Activated naive CD8-positive, alpha-beta T cell treated with anti-CD3 and anti-CD28 coated beads for 36 hours (primary cell): ENCODE results near the gene SLC24A3. TPM values are rescaled to one million over a fixed set of nuclear protein-coding genes. Genes with fewer than 3 reads are reported as not detected.

ENCODE experiments used
- DNase-seq: peaks from one replicate; pipeline ENCODE4 v3.0.0; 2021
- H3K27ac Mint-ChIP-seq: one replicate; pipeline ENCODE4 v1.8.0; 2022; ENCODE audit warnings: mild to moderate bottlenecking, moderate library complexity, mixed read lengths
- H3K27me3 Mint-ChIP-seq: one replicate; pipeline ENCODE4 v1.8.0; 2022; ENCODE audit warnings: mild to moderate bottlenecking, mixed read lengths
- H3K36me3 Mint-ChIP-seq: one replicate; pipeline ENCODE4 v1.8.0; 2021; ENCODE audit warnings: mild to moderate bottlenecking, mixed read lengths
- H3K4me1 Mint-ChIP-seq: one replicate; pipeline ENCODE4 v1.8.0; 2021; ENCODE audit warnings: mixed read lengths
- H3K4me3 Mint-ChIP-seq: one replicate; pipeline ENCODE4 v1.8.0; 2022; ENCODE audit warnings: mild to moderate bottlenecking, moderate library complexity, mixed read lengths
- H3K9me3 Mint-ChIP-seq: one replicate; pipeline ENCODE4 v1.8.0; 2022; ENCODE audit warnings: mixed read lengths
- total RNA-seq, 2 experiments: library from RNA; stranded (reverse); gene quantifications; one replicate each; pipeline ENCODE4 v1.2.3, GENCODE V29; 2021

Gene SLC24A3
- total RNA-seq, 2 experiments from 2014 or later, result not detected

GRCh38 chr20:19381947-19382346 lies 169.5 kb downstream of the SLC24A3 start:
- no peaks in the 10 kb centered on the region for H3K36me3 Mint-ChIP-seq

GRCh38 chr20:19382386-19383340 lies 170.2 kb downstream of the SLC24A3 start:
- no peak overlapping the region for H3K4me3 Mint-ChIP-seq
- H3K27ac Mint-ChIP-seq, result no peak overlapping the region
- H3K4me1 Mint-ChIP-seq, result no peaks in the 10 kb centered on the region
- H3K27me3 Mint-ChIP-seq, result no peaks in the 10 kb centered on the region
- H3K9me3 Mint-ChIP-seq, result peaks cover 1% of the 10 kb centered on the region
- no peaks in the 10 kb centered on the region for H3K36me3 Mint-ChIP-seq
- no peak for DNase-seq

More at GRCh38 chr20:19381947-19382346, 169.5 kb downstream of the SLC24A3 start:
- Mint-ChIP-seq H3K4me3 (no peak overlapping the region), H3K9me3 (peaks cover 1% of the 10 kb centered on the region), H3K27ac (no peak overlapping the region), H3K27me3 (no peaks in the 10 kb centered on the region), H3K4me1 (no peaks in the 10 kb centered on the region)
- DNase-seq, result no peak

- Mint-ChIP-seq H3K27ac (no peak overlapping the region), H3K9me3 (peaks cover 9% of the 10 kb centered on the region), H3K27me3 (no peaks in the 10 kb centered on the region), H3K4me1 (no peaks in the 10 kb centered on the region), H3K4me3 (no peak overlapping the region), H3K36me3 (no peaks in the 10 kb centered on the region)
- no peak for DNase-seq
Observed at GRCh38 chr20:19384940-19385339, 172.5 kb downstream of the SLC24A3 start.

GRCh38 chr20:19387251-19387650 lies 174.8 kb downstream of the SLC24A3 start:
- H3K4me1 Mint-ChIP-seq, result no peaks in the 10 kb centered on the region
- DNase-seq, result no peak

GRCh38 chr20:19392344-19393130 lies 180.1 kb downstream of the SLC24A3 start:
- no peak overlapping the region for H3K4me3 Mint-ChIP-seq
- DNase-seq, result no peak
- H3K4me1 Mint-ChIP-seq, result no peaks in the 10 kb centered on the region
- no peak overlapping the region for H3K27ac Mint-ChIP-seq
- H3K27me3 Mint-ChIP-seq, result no peaks in the 10 kb centered on the region
- H3K9me3 Mint-ChIP-seq, result peaks cover 16% of the 10 kb centered on the region
- H3K36me3 Mint-ChIP-seq, result no peaks in the 10 kb centered on the region

More at GRCh38 chr20:19387251-19387650, 174.8 kb downstream of the SLC24A3 start:
- no peak overlapping the region for H3K4me3 Mint-ChIP-seq
- H3K36me3 Mint-ChIP-seq, result no peaks in the 10 kb centered on the region
- H3K27ac Mint-ChIP-seq, result no peak overlapping the region
- peaks cover 11% of the 10 kb centered on the region for H3K9me3 Mint-ChIP-seq
- no peaks in the 10 kb centered on the region for H3K27me3 Mint-ChIP-seq

GRCh38 chr20:19396460-19397081 lies 184.1 kb downstream of the SLC24A3 start:
- no peak overlapping the region for H3K27ac Mint-ChIP-seq
- no peaks in the 10 kb centered on the region for H3K36me3 Mint-ChIP-seq
- no peaks in the 10 kb centered on the region for H3K4me1 Mint-ChIP-seq
- H3K4me3 Mint-ChIP-seq, result no peak overlapping the region
- H3K27me3 Mint-ChIP-seq, result no peaks in the 10 kb centered on the region
- H3K9me3 Mint-ChIP-seq, result peaks cover 17% of the 10 kb centered on the region
- DNase-seq, result no peak

- Mint-ChIP-seq H3K27ac (no peak overlapping the region), H3K4me1 (no peaks in the 10 kb centered on the region), H3K27me3 (no peaks in the 10 kb centered on the region), H3K9me3 (peaks cover 17% of the 10 kb centered on the region), H3K36me3 (no peaks in the 10 kb centered on the region), H3K4me3 (no peak overlapping the region)
- no peak for DNase-seq
Observed at GRCh38 chr20:19397226-19397625, 184.8 kb downstream of the SLC24A3 start.

- Mint-ChIP-seq H3K36me3 (no peaks in the 10 kb centered on the region), H3K27me3 (no peaks in the 10 kb centered on the region)
Observed at GRCh38 chr20:19397666-19398065, 185.2 kb downstream of the SLC24A3 start.

GRCh38 chr20:19401096-19401495 lies 188.7 kb downstream of the SLC24A3 start:
- no peak overlapping the region for H3K4me3 Mint-ChIP-seq
- no peak overlapping the region for H3K27ac Mint-ChIP-seq

More at GRCh38 chr20:19397666-19398065, 185.2 kb downstream of the SLC24A3 start:
- Mint-ChIP-seq H3K9me3 (peaks cover 17% of the 10 kb centered on the region), H3K4me1 (no peaks in the 10 kb centered on the region), H3K4me3 (no peak overlapping the region), H3K27ac (no peak overlapping the region)
- DNase-seq, result no peak

GRCh38 chr20:19403549-19403948 lies 191.1 kb downstream of the SLC24A3 start:
- Mint-ChIP-seq H3K27ac (no peak overlapping the region), H3K9me3 (peaks cover 8% of the 10 kb centered on the region), H3K36me3 (no peaks in the 10 kb centered on the region), H3K4me3 (no peak overlapping the region), H3K27me3 (peaks cover 7% of the 10 kb centered on the region), H3K4me1 (no peaks in the 10 kb centered on the region)
- no peak for DNase-seq

More at GRCh38 chr20:19401096-19401495, 188.7 kb downstream of the SLC24A3 start:
- Mint-ChIP-seq H3K36me3 (no peaks in the 10 kb centered on the region), H3K4me1 (no peaks in the 10 kb centered on the region), H3K27me3 (no peaks in the 10 kb centered on the region), H3K9me3 (peaks cover 14% of the 10 kb centered on the region)
- DNase-seq, result no peak

- H3K4me1 Mint-ChIP-seq, result no peaks in the 10 kb centered on the region
- H3K9me3 Mint-ChIP-seq, result no peaks in the 10 kb centered on the region
- no peak overlapping the region for H3K27ac Mint-ChIP-seq
- no peak for DNase-seq
- peaks cover 7% of the 10 kb centered on the region for H3K27me3 Mint-ChIP-seq
- no peaks in the 10 kb centered on the region for H3K36me3 Mint-ChIP-seq
- H3K4me3 Mint-ChIP-seq, result no peak overlapping the region
Observed at GRCh38 chr20:19404826-19405225, 192.4 kb downstream of the SLC24A3 start.

GRCh38 chr20:19405958-19406357 lies 193.5 kb downstream of the SLC24A3 start:
- Mint-ChIP-seq H3K9me3 (no peaks in the 10 kb centered on the region), H3K4me1 (no peaks in the 10 kb centered on the region), H3K27me3 (peaks cover 7% of the 10 kb centered on the region), H3K36me3 (no peaks in the 10 kb centered on the region), H3K27ac (no peak overlapping the region), H3K4me3 (no peak overlapping the region)
- no peak for DNase-seq

GRCh38 chr20:19406381-19406780 lies 193.9 kb downstream of the SLC24A3 start:
- Mint-ChIP-seq H3K27ac (no peak overlapping the region), H3K4me3 (no peak overlapping the region), H3K36me3 (no peaks in the 10 kb centered on the region), H3K4me1 (no peaks in the 10 kb centered on the region), H3K27me3 (peaks cover 7% of the 10 kb centered on the region), H3K9me3 (no peaks in the 10 kb centered on the region)
- no peak for DNase-seq

GRCh38 chr20:19407196-19407595 lies 194.8 kb downstream of the SLC24A3 start:
- H3K9me3 Mint-ChIP-seq, result no peaks in the 10 kb centered on the region
- H3K27ac Mint-ChIP-seq, result no peak overlapping the region
- H3K4me3 Mint-ChIP-seq, result no peak overlapping the region
- peaks cover 7% of the 10 kb centered on the region for H3K27me3 Mint-ChIP-seq
- no peak for DNase-seq
- no peaks in the 10 kb centered on the region for H3K4me1 Mint-ChIP-seq
- H3K36me3 Mint-ChIP-seq, result no peaks in the 10 kb centered on the region

- H3K27ac Mint-ChIP-seq, result no peak overlapping the region
- H3K27me3 Mint-ChIP-seq, result peaks cover 7% of the 10 kb centered on the region
- DNase-seq, result no peak
- H3K4me1 Mint-ChIP-seq, result no peaks in the 10 kb centered on the region
- no peaks in the 10 kb centered on the region for H3K36me3 Mint-ChIP-seq
- H3K9me3 Mint-ChIP-seq, result no peaks in the 10 kb centered on the region
- no peak overlapping the region for H3K4me3 Mint-ChIP-seq
Observed at GRCh38 chr20:19407736-19408135, 195.3 kb downstream of the SLC24A3 start.
